Endometrium (tissue), 2 donors: ENCODE data around the gene IGFBP7.

Experiments
- FAIRE-seq: peaks from 2 replicates; lab custom pipeline; 2012; peaks lifted over from hg19 to GRCh38; lab: Jason Lieb, UNC
- donor health status: control.
- donor health status: control.

The IGFBP7 gene

DNA sequence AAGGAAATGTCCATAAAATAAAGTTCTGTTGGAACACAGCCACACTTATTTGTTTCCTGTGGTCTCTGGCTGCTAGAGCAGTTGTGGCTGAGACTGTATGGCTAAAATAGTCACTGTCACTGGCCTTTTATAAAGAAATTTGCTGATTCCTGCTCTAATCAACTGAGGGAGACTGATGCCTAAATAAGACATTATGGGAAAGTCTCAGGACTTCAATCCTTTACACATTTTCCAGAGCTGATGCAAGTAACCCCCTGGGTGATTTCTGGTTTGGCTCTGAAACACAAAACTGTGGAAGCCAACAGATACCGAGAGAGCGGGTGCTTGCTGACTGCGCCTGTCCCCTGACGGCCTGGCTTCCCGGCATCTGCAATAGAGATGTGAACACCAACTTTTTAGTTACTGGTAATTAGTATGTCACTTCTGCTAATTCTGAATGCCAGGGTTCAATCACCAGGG, 67.4 kb downstream of the IGFBP7 start:
- FAIRE-seq, result no peak

DNA sequence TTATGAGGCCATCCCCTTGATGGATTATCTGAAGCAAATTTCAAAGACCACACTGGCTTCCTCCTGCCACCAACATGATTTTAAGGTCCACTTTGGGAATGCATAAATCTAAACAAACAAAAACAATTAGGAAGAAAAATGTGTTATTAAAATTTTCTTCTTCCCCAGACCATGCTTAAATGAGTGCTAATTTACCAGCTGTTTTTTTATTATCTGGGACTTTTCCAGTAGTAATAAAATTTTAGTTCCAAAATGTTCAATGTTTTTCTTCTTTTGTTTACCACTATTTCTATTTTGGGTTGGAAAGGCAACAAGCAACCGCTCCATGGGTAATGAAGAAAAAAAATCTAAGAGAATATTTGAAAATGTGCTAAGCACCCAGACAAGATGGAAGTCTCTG, 69.2 kb downstream of the IGFBP7 start:
- peak; percentile 100 for FAIRE-seq

DNA sequence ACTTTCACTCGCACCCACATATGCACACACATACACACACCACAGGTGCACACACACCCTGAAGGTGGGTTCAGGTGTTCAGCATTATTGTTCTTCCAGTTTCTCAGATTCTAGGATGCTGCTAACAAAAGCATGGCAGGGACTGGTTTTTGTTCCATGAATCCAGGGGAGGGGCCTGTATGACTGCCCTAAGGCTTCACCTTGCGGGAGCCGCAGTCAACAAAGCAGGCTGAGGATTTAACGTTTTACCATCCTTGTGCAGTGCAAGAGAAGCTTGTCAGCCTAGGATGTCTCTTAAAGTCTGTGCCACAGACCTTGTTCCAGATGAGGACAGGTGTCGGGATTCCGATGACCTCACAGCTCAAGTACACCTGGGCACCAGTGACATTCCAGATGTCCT, 69.7 kb downstream of the IGFBP7 start:
- no peak for FAIRE-seq

DNA sequence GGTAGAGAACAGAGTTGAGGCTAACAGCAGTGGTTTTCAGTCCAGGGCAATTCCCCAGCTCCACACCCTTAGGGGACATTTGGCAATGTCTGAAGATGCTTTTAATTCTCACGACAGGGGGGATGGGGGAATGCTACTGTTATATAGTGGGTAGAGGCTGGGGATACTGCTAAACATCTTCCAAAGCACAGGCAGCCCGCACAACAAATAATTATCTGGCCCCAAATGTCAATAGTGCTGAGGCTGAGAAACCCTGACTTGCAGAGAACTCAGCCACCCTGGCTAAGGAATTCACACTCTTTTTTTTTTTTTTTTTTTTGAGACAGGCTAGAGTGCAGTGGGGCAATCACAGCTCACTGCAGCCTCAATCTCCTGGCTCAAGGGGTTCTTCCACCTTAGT, 70.8 kb downstream of the IGFBP7 start:
- no peak for FAIRE-seq

DNA sequence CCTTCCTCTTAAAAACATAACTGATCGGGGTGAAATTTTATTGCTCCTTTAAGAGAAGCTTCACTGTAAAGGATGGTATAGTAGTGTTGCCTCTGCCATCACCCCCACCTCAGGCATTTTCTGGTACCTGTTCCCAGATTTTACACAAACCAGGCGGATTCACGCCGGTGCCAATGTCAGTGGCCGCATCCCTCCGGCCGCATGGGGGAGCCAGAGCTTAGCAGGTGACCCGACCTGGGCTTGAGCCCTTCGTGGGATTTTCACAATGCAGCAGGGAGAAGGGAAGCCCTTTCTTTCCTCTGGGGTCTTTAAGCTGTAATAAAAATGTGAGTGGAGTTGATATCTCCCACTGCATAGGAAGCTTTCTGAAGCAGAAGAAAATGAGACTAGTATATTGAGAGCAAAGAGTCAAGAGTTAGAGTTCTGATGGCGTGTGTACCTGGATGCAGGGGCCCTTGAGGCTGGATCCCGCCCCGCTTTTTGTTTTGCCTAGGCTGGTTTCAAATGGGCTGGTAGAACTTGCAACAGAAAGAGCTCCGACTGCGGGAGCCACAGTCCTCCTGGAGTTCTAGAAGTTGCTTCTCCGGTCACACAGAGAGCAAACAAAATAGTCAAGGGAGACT, 72.1 kb downstream of the IGFBP7 start:
- FAIRE-seq, result no peak

DNA sequence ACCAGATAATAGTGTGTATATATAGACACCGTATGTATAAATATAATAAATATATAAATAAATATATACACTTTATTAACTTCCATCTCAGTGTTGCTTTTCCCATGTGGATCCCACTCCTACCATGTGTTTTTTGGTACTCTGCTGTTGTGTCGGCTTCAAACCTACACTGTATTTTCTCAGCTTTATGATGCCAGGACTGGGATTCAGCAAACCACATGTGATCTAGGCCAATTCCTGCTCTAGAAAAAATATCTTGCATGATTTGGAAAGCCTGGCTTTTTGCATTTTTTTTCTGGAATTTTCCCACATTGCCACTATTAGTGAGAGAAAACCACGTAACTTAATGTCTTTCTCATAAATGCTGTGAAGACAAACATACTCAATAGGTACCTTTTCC, 75.7 kb downstream of the IGFBP7 start:
- no peak for FAIRE-seq

DNA sequence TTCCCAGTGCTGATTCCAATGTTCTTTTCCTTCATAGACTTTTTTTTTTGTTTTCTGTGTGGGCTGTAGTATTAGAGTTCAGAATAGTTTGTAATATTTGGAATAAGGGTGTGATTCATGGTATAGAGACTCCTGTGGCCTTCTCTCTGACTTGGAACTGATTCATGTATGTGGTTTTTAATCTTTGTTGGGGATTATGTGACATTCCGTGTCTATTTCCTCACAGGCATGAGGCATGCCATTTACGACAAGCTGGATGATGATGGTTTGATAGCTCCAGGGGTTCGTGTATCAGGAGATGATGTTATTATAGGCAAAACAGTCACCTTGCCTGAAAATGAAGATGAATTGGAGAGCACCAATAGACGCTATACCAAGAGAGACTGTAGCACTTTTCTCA, 87.1 kb downstream of the IGFBP7 start:
- no peak for FAIRE-seq

DNA sequence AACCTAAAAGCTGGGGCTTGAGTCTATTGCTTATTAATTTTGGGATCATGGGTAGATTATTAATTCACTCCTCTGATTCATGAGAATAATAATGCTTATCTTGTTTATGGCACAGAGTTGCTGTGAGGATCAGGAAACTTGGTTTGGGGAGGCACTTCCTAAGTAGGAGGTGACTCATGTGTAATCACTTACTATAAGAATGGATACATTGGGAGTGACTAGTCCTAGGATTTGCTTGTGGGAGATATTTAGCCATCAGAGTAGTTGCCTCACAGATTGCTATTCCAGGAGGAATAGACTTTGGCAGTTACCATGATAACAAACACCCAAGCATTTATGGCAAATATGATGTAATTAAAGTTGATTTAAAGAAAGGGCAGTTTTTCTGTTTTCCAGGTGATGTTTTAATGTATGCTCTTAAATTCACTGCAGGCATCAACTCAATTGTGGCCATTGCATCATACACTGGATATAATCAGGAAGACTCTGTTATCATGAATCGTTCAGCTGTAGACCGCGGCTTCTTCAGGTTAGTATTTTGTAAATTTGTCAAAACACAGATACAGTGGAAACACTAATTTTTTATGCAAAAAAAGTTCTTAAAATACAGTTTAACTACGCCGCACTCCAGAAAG, 89.6 kb downstream of the IGFBP7 start:
- no peak for FAIRE-seq

DNA sequence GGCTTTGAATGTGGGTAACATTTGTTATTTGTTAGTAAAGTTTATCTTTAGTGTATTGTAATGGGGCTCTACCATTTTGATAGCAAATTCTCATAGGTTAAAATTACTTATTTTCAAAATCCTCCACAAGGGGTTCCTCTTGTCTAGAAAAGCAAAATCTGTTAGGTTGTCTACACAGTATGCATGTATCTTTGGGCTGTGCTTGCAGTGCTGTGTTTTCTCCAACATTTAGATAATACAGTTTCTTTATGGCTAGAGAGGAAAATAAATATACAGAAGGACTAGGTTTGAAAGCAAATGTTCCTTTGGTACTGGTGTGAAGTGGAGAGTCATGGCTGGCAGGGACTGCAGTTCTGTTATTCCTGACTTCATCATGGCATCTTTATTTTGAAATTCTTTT, 91.2 kb downstream of the IGFBP7 start:
- no peak for FAIRE-seq

DNA sequence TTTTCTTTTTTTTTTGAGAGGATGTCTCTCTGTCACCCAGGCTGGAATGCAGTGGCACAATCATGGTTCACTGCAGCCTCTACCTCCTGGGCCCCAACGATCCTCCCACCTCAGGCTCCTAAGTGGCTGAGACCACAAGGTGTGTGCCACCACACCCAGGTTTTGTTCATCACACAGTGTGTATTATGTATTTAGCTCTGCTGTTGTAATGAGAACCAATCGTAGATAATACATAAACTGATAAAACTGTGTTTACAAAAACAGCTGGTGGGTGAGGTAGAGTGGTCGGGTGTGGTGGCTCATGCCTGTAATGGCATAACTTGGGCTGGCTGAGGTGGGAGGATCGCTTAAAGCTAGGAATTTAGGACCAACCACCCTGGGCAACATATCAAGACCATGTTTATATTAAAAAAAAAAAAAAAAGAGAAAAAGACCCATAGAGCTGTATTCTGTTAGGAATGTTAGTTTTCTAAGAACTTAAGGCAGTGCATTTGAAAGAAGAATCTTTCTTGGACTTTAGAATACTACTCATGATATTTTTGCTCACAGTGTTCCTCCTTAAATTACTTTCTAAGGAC, 96.6 kb downstream of the IGFBP7 start:
- FAIRE-seq, result no peak

DNA sequence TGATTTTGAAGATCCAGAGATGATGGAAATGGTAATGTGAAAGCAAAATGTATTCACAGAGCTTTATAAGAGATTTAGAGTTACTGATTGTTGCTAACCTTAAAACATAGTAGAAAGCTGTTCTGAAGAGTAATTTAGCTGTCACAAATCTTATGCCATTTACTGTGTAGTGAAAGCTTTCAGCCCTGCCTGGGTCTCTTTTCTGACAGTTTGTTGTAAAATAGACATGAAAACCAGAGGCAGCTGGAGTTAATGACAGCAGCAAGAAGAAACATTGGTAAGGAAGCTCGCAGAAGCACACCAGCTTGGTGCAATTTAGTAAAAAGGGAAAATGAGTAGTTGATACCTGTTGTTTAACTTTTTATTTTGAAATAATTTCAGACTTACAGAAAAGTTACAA, 110.4 kb downstream of the IGFBP7 start:
- no peak for FAIRE-seq

DNA sequence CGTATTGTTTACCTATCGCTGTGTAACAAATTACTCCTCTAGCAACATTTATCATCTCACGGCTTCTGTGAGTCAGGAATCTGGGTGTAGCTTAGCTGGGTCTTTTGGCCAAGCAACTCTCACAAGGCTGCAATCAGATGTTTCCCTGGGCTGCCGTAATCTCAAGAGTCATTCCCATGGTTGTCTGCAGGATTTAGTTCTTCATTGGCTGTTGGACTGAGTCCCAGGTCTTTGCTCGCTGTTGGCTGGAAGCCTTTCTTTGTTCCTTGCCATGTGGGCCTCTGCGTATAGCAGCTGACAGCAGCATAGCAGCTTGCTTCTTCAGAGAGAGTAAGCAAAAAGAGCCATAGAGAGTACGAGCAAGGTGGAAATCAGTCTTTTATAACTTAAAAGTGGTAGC, 114.7 kb downstream of the IGFBP7 start:
- no peak for FAIRE-seq

DNA sequence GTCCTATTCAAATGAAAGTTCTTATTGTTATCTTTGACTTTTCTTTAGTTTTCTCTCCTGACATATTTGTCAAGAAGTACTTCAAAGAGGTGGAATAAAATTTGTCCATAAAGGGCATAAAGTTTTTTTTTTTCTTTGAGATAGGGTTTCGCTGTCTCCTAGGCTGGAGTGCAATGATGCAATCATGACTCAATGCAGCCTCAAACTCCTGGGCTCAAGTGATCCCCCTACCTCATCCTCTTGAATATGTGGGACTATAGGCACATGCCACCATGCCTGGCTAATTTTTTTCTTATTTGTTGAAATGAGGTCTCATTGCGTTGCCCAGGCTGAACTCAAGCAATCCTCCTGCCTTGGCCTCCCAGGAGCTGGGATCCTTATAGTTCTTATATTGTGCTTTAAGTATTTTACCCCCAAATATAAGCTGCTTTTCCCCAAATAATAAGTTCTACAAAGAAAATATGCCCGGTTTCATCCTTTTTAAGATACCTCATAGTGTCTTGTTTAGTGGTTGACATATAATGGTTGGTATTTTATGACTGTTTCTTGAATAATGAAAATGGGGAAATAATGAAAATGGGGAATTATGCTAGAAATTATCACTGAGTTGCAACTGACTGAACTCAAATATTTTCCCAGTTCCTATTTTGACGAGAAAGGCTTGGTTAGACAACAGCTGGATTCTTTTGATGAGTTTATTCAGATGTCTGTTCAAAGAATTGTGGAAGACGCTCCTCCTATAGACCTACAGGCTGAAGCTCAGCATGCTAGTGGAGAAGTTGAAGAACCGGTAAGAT, 119.9 kb downstream of the IGFBP7 start:
- FAIRE-seq, result no peak

DNA sequence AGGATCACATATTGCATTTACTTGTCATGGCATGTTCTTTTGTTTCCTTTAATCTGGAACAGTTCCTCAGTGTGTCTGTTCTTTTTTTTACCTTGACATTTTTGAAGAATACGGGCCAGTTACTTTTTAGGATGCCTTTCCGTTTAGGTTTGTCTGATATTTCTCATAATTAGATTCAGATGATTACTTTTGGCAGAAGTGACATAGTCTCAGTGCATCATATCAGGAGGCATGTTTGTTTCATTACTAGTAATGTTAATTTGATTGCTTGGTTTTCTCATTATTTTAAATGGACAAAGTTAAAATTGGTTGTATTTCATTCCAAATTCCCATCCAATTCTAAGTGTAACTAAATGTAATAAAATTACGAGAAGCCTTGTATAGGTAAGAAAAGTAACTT, 123.2 kb downstream of the IGFBP7 start:
- FAIRE-seq, result no peak

DNA sequence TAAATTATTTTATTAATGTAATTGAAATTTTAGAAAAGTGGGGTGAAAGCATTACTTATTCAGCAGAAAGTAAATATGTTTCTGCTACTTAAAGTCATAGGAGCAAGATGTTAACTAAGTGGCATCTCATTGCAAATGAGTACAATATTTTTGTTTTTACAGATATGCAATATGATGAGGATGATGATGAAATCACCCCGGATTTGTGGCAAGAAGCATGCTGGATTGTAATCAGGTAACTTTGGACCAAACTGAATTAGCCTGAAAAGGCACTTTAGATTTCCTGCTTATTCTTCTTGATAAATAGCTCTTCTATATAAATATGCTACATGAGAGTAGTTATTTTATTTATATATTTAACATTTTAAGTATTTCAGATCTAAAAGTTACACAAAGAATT, 124.0 kb downstream of the IGFBP7 start:
- FAIRE-seq, result no peak

DNA sequence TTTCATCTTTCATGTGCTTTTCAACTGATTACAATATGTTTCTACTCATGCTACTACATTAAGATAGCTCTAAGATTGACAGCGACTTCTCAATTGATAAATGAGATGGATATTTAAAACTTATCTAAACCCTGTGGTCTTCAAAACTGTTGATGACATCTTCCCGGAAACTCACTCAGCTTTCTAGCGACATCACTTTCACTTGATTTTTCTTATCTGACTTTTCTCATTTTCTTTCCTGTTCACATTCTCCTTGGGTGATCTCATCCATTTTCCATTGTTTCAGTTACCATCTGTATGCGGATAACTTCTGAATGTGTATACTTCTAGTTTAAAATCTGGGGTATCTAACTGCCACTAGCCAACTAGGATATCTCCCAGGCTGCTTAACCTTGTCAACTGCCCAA, 128.4 kb downstream of the IGFBP7 start:
- FAIRE-seq, result no peak
